Thymus (tissue), 11 donors: ENCODE data around the gene FEV. TPM values are rescaled to one million over a fixed set of nuclear protein-coding genes. Genes with fewer than 3 reads are reported as not detected.

Experiments
- DNase-seq, 9 donors: peaks; one replicate each; pipeline ENCODE4 v3.0.0-alpha.2; 2013; ENCODE audit warnings: low spot score in 9 of 9, low read depth in 6 of 9, missing footprints in 1 of 9
- H3K27ac ChIP-seq, 2 donors: one replicate each; pipeline ENCODE4 v1.5.1; 2013; ENCODE audit warnings: control low read depth in 1 of 2, low read depth in 1 of 2, low read length in 1 of 2, mild to moderate bottlenecking in 1 of 2, moderate library complexity in 1 of 2
- H3K27me3 ChIP-seq, 2 donors: one replicate each; pipeline ENCODE4 v1.5.1; 2013; ENCODE audit warnings: low read length in 1 of 2; ENCODE audit not compliant: control insufficient read depth in 2 of 2, insufficient read depth in 1 of 2
- H3K36me3 ChIP-seq, 2 donors: one replicate each; pipeline ENCODE4 v1.5.1; 2013; ENCODE audit warnings: low read length in 1 of 2, mild to moderate bottlenecking in 1 of 2, moderate library complexity in 1 of 2; ENCODE audit not compliant: control insufficient read depth in 2 of 2, insufficient read depth in 2 of 2
- H3K4me1 ChIP-seq, 2 donors: one replicate each; pipeline ENCODE4 v1.5.1; 2013; ENCODE audit warnings: low read length in 2 of 2; ENCODE audit not compliant: control insufficient read depth in 2 of 2, insufficient read depth in 2 of 2
- H3K4me3 ChIP-seq, 2 donors: one replicate each; pipeline ENCODE4 v1.5.1; 2013; ENCODE audit warnings: low read length in 2 of 2, control low read depth in 1 of 2, mild to moderate bottlenecking in 1 of 2
- H3K9me3 ChIP-seq, 2 donors: one replicate each; pipeline ENCODE4 v1.5.1; 2013; ENCODE audit warnings: low read length in 1 of 2, mild to moderate bottlenecking in 1 of 2; ENCODE audit not compliant: control insufficient read depth in 2 of 2, insufficient read depth in 1 of 2
- WGBS: extraction: QIAGEN DNeasy Blood & Tissue Kit; methylation state at CpG from one replicate; pipeline ENCODE4 v1.1.7; 2013; 5-methylcytosine and 5-hydroxymethylcytosine counted together
- polyA plus RNA-seq: library from polyadenylated mRNA; stranded (reverse); fragments of 200-250 nt; gene quantifications from one replicate; pipeline ENCODE4 v1.2.3, GENCODE V29; 2013
- total RNA-seq: library from RNA; stranded (reverse); fragments of 120-200 nt; gene quantifications from one replicate; pipeline ENCODE4 v1.2.4, GENCODE V29; 2013
- donor health status: healthy.

FEV gene
- total and polyA plus RNA-seq, 2 donors, result 0.02 TPM; not detected in 1

DNA sequence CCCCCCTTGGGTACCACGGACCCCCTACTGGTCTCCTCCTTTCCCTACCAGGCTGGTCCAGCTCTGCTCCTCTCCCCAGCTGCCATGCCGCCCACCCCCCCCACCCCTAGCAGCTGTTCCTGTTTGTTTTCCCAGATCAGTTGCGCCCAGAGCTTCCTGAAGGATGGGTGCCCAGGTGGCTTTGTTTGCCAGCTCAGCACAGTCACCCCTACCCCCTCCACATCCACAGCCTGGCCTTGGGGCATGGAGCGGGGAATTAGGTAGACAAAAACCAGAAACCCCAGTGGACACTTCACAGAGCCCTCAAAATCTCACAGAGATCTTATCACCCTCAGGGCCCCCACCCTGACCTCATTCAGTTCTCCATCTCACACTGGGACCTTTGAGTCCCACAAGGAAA lies 12.0 kb upstream of the FEV start:
- H3K4me1 ChIP-seq, result peaks cover 12 to 14% of the 10 kb centered on the region in 2 donors
- 56% methylated on average over 4 of the region's 4 CpGs for WGBS
- DNase-seq, result no peak
- H3K36me3 ChIP-seq, result no peaks in the 10 kb centered on the region
- no peak overlapping the region for H3K4me3 ChIP-seq
- H3K9me3 ChIP-seq, result peaks cover 0 to 3% of the 10 kb centered on the region in 2 donors
- H3K27ac ChIP-seq, result no peak overlapping the region
- peaks cover 82 to 99% of the 10 kb centered on the region in 2 donors for H3K27me3 ChIP-seq

DNA sequence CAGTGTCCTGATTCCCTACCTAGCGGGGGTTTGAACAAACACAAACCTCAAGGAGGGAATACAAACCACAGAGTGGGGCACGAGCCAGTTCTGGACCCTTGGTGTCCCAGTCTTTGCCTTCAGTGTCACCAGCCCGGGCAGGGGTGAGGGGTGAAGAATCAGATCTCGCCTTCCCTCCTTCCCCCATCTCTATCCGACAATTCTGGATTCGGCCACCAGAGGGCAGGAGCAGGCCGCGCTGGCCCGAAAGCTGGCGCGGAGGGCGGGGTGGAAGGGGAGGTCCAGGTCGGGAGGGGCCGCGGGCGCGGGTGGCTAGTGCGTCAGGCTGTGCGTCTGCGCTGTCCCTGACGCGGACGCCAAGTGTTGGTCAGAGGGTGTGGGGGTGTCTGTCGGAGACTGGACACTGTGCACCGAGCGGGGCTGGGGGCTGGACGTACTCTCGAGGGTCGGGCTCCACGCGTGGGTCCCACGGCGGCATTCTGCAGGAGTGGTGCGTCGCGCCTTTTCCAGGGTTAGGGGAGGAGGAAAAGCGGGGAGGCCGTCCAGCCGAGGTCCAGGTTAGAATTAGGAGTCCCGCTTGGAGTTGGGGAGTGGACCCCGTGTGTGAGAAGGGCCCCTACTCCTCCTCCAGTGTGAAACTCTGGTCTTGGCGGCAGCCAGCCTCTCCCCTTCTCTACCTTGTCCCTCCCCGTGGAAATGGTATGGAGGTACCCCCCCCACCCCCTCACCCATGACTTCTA lies 11.2 kb upstream of the FEV start:
- peak in 5 of 9 donors; percentile 37 to 62 (median 47) for DNase-seq

GRCh38 chr2:218995561-218995960 lies 10.6 kb upstream of the FEV start:
- Histone ChIP-seq H3K27ac (no peak overlapping the region), H3K4me1 (peaks cover 5 to 12% of the 10 kb centered on the region in 2 donors), H3K36me3 (no peaks in the 10 kb centered on the region), H3K4me3 (no peak overlapping the region), H3K9me3 (peaks cover 0 to 3% of the 10 kb centered on the region in 2 donors), H3K27me3 (peaks cover 80 to 99% of the 10 kb centered on the region in 2 donors)
- no peak for DNase-seq
- 30% methylated on average over 8 of the region's 8 CpGs for WGBS

More for the DNA sequence above, 11.2 kb upstream of the FEV start:
- Histone ChIP-seq H3K4me3 (no peak overlapping the region), H3K4me1 (peaks cover 7 to 12% of the 10 kb centered on the region in 2 donors), H3K36me3 (no peaks in the 10 kb centered on the region), H3K27ac (no peak overlapping the region), H3K27me3 (peaks cover 82 to 99% of the 10 kb centered on the region in 2 donors), H3K9me3 (peaks cover 0 to 3% of the 10 kb centered on the region in 2 donors)
- WGBS, result 9% methylated on average over 43 of the region's 43 CpGs

- Histone ChIP-seq H3K36me3 (no peaks in the 10 kb centered on the region), H3K27me3 (peaks cover 73 to 100% of the 10 kb centered on the region in 2 donors), H3K9me3 (peaks cover 0 to 3% of the 10 kb centered on the region in 2 donors), H3K4me3 (peak within 1 kb of the TSS in 1 of 2 donors; percentile 7), H3K27ac (no peak within 1 kb of the TSS), H3K4me1 (peaks cover 0 to 5% of the 10 kb centered on the region in 2 donors)
- DNase-seq, result no peak
- WGBS, result 3% methylated on average over 88 of the region's 88 CpGs
Measured at GRCh38 chr2:218993345-218994315, 8.6 kb upstream of the FEV start, which contains the start of gene CRYBA2. CRYBA2 (minus strand) TSS chr2:218993422; CDS start chr2:218993176, 246 bp downstream.

GRCh38 chr2:218992703-218993344 lies 7.8 kb upstream of the FEV start:
- peaks cover 0 to 5% of the 10 kb centered on the region in 2 donors for H3K4me1 ChIP-seq
- no peak overlapping the region for H3K27ac ChIP-seq
- WGBS, result 5% methylated on average over 44 of the region's 44 CpGs
- peaks cover 72 to 100% of the 10 kb centered on the region in 2 donors for H3K27me3 ChIP-seq
- peaks cover 0 to 3% of the 10 kb centered on the region in 2 donors for H3K9me3 ChIP-seq
- no peak overlapping the region for H3K4me3 ChIP-seq
- no peak for DNase-seq
- no peaks in the 10 kb centered on the region for H3K36me3 ChIP-seq

GRCh38 chr2:218992196-218992595 lies 7.2 kb upstream of the FEV start:
- Histone ChIP-seq H3K9me3 (peaks cover 0 to 3% of the 10 kb centered on the region in 2 donors), H3K27ac (no peak overlapping the region), H3K27me3 (peaks cover 70 to 100% of the 10 kb centered on the region in 2 donors), H3K4me1 (peaks cover 0 to 5% of the 10 kb centered on the region in 2 donors), H3K36me3 (no peaks in the 10 kb centered on the region), H3K4me3 (no peak overlapping the region)
- no peak for DNase-seq
- 14% methylated on average over 7 of the region's 7 CpGs for WGBS

DNA sequence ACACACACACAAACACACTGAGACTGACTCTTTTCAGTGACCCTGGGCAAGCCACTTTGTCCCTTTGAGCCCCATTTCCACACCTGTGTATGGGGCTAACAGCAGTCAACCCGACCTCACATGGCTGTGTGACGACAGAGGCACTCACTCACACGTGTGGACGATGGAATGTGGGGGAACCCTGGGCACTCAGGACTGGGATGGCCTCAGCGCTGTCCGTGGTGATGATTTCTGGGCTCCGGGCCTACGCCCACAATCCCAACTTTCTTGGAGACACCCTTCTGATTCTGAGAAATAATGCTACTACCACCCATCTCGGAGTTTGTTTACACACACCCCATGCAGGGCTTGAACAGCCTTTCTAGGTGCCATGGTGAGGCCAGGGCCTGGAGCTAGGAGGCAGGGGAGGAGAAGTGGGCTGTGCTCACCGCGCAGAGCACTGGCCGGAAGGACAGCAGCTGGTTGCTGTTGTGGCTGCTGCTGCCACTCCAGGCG lies 6.7 kb upstream of the FEV start:
- Histone ChIP-seq H3K9me3 (peaks cover 0 to 3% of the 10 kb centered on the region in 2 donors), H3K27ac (no peak overlapping the region), H3K27me3 (peaks cover 68 to 100% of the 10 kb centered on the region in 2 donors), H3K4me1 (peaks cover 0 to 5% of the 10 kb centered on the region in 2 donors), H3K4me3 (no peak overlapping the region), H3K36me3 (no peaks in the 10 kb centered on the region)
- 8% methylated on average over 13 of the region's 13 CpGs for WGBS
- no peak for DNase-seq

DNA sequence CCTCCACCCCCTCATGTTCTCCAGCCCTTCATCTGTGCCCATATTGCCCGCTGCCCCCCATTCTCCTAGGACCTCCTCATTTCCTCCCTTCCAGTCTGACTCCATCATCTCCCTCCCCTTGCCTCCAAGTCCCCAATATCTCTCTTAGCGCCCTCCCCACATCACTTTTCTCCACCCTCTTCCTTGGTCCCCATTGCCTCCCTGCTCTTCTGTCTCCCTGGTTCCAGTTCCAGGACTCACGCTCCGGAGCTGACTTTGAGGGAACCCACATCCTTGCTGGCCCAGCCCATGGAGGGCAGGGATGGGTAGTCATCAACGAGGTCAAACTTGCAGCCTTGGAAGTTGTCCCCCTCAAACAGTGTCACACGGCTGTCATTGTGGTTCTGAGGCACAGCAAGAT lies 5.6 kb upstream of the FEV start:
- Histone ChIP-seq H3K4me3 (no peak overlapping the region), H3K27ac (no peak overlapping the region), H3K36me3 (no peaks in the 10 kb centered on the region), H3K9me3 (peaks cover 0 to 3% of the 10 kb centered on the region in 2 donors), H3K27me3 (peaks cover 68 to 100% of the 10 kb centered on the region in 2 donors), H3K4me1 (peaks cover 0 to 2% of the 10 kb centered on the region in 2 donors)
- no peak for DNase-seq
- 15% methylated on average over 6 of the region's 6 CpGs for WGBS
